Activated CD4-positive, alpha-beta T cell treated with anti-CD3 and anti-CD28 coated beads, Interleukin-2, amount 10 ng/mL, durations not matched to agents 24 days and 14 days (primary cell): ENCODE measurements around the gene IRF2BP1. TPM values are rescaled to one million over a fixed set of nuclear protein-coding genes. Genes with fewer than 3 reads are reported as not detected.

Experiments
- DNase-seq: peaks from one replicate; pipeline ENCODE4 v3.0.0; 2022
- H3K27ac Mint-ChIP-seq: one replicate; pipeline ENCODE4 v1.8.0; 2022; ENCODE audit warnings: mild to moderate bottlenecking, mixed read lengths
- H3K27me3 Mint-ChIP-seq: one replicate; pipeline ENCODE4 v1.8.0; 2022; ENCODE audit warnings: mixed read lengths
- H3K36me3 Mint-ChIP-seq: one replicate; pipeline ENCODE4 v1.8.0; 2022; ENCODE audit warnings: low read depth, mild to moderate bottlenecking, mixed read lengths
- H3K4me1 Mint-ChIP-seq: one replicate; pipeline ENCODE4 v1.8.0; 2021; ENCODE audit warnings: mixed read lengths
- H3K4me3 Mint-ChIP-seq: one replicate; pipeline ENCODE4 v1.8.0; 2022; ENCODE audit warnings: mild to moderate bottlenecking, moderate library complexity, mixed read lengths
- H3K9me3 Mint-ChIP-seq: one replicate; pipeline ENCODE4 v1.8.0; 2021; ENCODE audit warnings: mixed read lengths
- intact Hi-C: fragments of 100-400 bp; cut with micrococcal nuclease; formaldehyde crosslinking; loops from one replicate; pipeline ENCODE4 v1.15.1; 2023
- total RNA-seq: library from RNA; stranded (reverse); gene quantifications from 2 replicates; pipeline ENCODE4 v1.2.3, GENCODE V29; 2022

The IRF2BP1 gene
- total RNA-seq, 1 donor from 2014 or later, result 18.5 TPM

DNA sequence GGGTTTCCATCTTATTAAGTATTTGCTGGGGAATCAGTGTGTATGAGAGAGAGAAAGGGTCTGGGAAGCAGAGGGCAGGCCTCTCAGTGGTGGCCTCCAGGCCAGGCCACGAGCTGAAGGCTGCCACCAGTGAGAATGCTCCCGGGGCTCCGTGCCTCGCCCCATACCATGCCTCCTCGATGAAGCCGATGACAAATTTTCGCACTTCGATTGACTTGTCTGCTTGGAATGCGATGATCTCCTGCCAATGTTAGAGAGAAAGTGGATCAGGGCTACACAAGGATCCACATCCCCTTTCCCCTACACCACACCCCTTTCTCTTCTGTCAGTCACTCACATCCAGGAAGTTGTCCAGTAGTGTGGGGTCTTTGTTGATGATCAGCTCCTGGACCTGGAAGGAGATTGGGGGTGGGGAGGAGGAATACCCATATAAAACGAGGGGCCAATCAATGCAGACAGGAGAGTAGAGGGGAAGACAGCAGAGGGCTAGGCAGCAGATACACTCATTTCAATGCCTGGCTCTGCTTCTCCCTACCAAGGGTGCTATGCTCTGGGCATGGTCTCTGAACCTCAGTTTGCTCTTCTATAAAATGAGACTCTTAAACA, 33.7 kb downstream of the IRF2BP1 start:
- peak overlapping the region; percentile 1 for H3K27ac Mint-ChIP-seq
- intact Hi-C loops, result no loop called here
- H3K9me3 Mint-ChIP-seq, result no peaks in the 10 kb centered on the region
- DNase-seq, result no peak
- H3K4me1 Mint-ChIP-seq, result no peaks in the 10 kb centered on the region
- no peak overlapping the region for H3K4me3 Mint-ChIP-seq
- peaks cover 53% of the 10 kb centered on the region for H3K36me3 Mint-ChIP-seq
- H3K27me3 Mint-ChIP-seq, result no peaks in the 10 kb centered on the region

DNA sequence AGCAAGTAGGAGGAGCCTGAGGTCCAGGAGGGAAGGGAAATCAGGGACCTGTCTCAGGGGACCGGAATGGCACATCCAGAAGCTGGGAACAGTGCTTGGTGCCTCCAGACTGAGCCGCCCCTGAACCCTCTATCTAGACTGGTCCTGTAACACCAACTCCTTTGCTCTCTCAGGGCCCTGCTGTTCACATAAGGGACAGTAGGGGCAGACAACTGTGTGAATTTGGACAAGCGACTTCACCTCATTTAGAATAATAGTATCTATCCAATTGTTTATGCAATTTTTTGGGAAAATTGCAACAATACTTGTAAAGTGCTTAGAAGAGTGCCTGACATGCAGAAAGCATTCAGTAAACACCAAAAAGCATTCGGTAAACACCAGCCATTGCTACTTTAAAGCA, 37.0 kb downstream of the IRF2BP1 start:
- Mint-ChIP-seq H3K36me3 (peaks cover 64% of the 10 kb centered on the region), H3K9me3 (no peaks in the 10 kb centered on the region), H3K27ac (no peak overlapping the region), H3K4me3 (no peak overlapping the region), H3K27me3 (no peaks in the 10 kb centered on the region), H3K4me1 (no peaks in the 10 kb centered on the region)
- intact Hi-C loops, result no loop called here
- DNase-seq, result no peak

DNA sequence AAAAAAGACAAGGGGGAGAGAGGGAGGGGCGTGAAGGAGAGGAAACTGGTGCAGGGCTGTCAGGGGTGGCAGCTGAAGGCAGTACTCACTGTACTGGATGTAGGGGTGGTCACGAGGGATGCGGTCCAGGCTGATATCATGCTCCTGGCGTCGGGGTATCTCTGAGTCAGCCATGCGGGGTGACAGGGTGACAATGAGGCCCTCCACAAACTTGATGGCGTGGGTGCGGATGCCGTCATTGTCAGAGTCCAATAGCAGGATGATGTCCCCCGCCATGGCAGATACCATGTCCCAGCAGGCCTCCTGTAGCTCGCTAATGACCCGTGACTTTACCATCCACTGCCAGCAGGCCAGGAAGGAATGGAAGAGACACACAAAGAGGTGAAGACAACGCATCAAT, 38.3 kb downstream of the IRF2BP1 start:
- no peaks in the 10 kb centered on the region for H3K9me3 Mint-ChIP-seq
- H3K4me3 Mint-ChIP-seq, result no peak overlapping the region
- intact Hi-C loops, result no loop called here
- H3K36me3 Mint-ChIP-seq, result peaks cover 66% of the 10 kb centered on the region
- H3K4me1 Mint-ChIP-seq, result no peaks in the 10 kb centered on the region
- no peak for DNase-seq
- no peak overlapping the region for H3K27ac Mint-ChIP-seq
- no peaks in the 10 kb centered on the region for H3K27me3 Mint-ChIP-seq

DNA sequence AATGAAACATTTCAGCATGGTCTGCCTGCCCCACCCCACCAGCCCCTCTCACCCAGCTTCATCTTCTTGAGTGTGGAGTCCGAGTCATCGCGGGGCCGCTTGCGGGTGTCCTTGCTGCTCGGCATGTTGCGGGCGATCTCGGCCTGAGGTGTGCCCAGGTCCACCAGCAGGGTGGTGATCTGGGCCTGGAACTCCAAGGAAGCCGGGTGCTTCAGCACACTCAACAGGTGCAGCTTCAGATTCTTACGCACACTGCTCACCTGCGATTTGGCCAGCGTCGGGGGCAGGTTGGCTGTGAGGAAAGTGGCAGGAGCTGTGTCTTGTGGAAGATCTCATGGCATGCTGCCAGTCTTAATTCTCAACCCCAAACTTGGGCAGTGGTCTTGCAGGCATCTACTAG, 43.7 kb downstream of the IRF2BP1 start:
- intact Hi-C loops, result no loop called here
- Mint-ChIP-seq H3K4me3 (no peak overlapping the region), H3K27ac (no peak overlapping the region), H3K36me3 (peaks cover 74% of the 10 kb centered on the region), H3K27me3 (no peaks in the 10 kb centered on the region), H3K4me1 (no peaks in the 10 kb centered on the region), H3K9me3 (no peaks in the 10 kb centered on the region)
- DNase-seq, result no peak

DNA sequence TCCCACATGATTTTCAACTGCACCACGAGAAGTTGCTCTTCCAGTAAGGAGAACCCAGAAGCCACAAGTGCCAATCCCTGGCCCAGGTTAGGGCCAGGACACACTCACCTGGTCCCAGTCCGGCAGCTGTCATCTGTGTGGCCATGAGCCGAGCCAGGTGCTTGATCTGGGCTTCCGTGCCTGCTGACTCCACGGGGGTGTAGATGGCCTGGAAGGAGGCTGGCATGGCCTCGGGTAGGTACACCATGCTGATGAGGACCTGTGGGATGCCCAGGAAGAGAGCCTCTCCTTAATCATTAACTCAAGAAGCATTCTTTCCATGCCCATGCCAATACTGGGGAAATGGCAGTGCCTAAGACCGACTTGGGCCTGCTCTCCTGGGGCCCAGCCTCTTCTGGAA, 51.0 kb downstream of the IRF2BP1 start:
- intact Hi-C loops, result no loop called here
- no peaks in the 10 kb centered on the region for H3K9me3 Mint-ChIP-seq
- H3K36me3 Mint-ChIP-seq, result peaks cover 73% of the 10 kb centered on the region
- H3K4me1 Mint-ChIP-seq, result no peaks in the 10 kb centered on the region
- no peaks in the 10 kb centered on the region for H3K27me3 Mint-ChIP-seq
- H3K4me3 Mint-ChIP-seq, result no peak overlapping the region
- no peak for DNase-seq
- H3K27ac Mint-ChIP-seq, result no peak overlapping the region

Other genes with a start within 250 kb of the IRF2BP1 start
- gene EML2, start 246.7 kb downstream of the IRF2BP1 start, total RNA-seq, result 157 and 180 TPM in 2 replicates
- 4.2 and 5.8 TPM in 2 replicates for gene GIPR, start 217.9 kb downstream of the IRF2BP1 start, total RNA-seq
- gene SNRPD2, start 194.2 kb downstream of the IRF2BP1 start, total RNA-seq, result 810 and 849 TPM in 2 replicates
- gene QPCTL, start 193.5 kb downstream of the IRF2BP1 start, total RNA-seq, result 16.7 and 20.9 TPM in 2 replicates
- gene FBXO46, start 155.2 kb downstream of the IRF2BP1 start, total RNA-seq, result 34.2 and 34.7 TPM in 2 replicates
- gene MEIOSIN, start 152.7 kb downstream of the IRF2BP1 start, total RNA-seq, result not detected in 2 replicates
- gene SIX5, start 116.9 kb downstream of the IRF2BP1 start, total RNA-seq, result 4.3 and 4.8 TPM in 2 replicates
- 16.9 and 19.7 TPM in 2 replicates for gene DMPK, start 103.7 kb downstream of the IRF2BP1 start, total RNA-seq
- 49.6 and 50.7 TPM in 2 replicates for gene DMWD, start 93.3 kb downstream of the IRF2BP1 start, total RNA-seq
- 0.35 and 0.38 TPM in 2 replicates for gene RSPH6A, start 70.8 kb downstream of the IRF2BP1 start, total RNA-seq
- gene SYMPK, start 23.0 kb downstream of the IRF2BP1 start, total RNA-seq, result 124 and 131 TPM in 2 replicates
- 0.23 TPM in 1 of 2 replicates, not detected in the other for gene FOXA3, start 21.8 kb downstream of the IRF2BP1 start, total RNA-seq
- gene MYPOP, start 16.5 kb upstream of the IRF2BP1 start, total RNA-seq, result 5.5 and 5.9 TPM in 2 replicates
- not detected in 2 replicates for gene NANOS2, start 28.6 kb upstream of the IRF2BP1 start, total RNA-seq
- gene NOVA2, start 87.7 kb upstream of the IRF2BP1 start, total RNA-seq, result not detected in 2 replicates
- gene CCDC61, start 109.3 kb upstream of the IRF2BP1 start, total RNA-seq, result 23.1 and 30.1 TPM in 2 replicates
- gene PGLYRP1, start 136.9 kb upstream of the IRF2BP1 start, total RNA-seq, result not detected in 2 replicates
- gene IGFL4, start 154.9 kb upstream of the IRF2BP1 start, total RNA-seq, result not detected in 2 replicates
- not detected in 2 replicates for gene IGFL3, start 238.5 kb upstream of the IRF2BP1 start, total RNA-seq